Activated CD8-positive, alpha-beta T cell treated with anti-CD3 and anti-CD28 coated beads for 36 hours (primary cell): ENCODE results near the gene PTGES2. TPM values are rescaled to one million over a fixed set of nuclear protein-coding genes. Genes with fewer than 3 reads are reported as not detected.
"Not testable (repeated sequence)": the region's sequence is repeated elsewhere in the genome, so short reads cannot be mapped to it uniquely, and the experiment has no call there.

Source experiments
- ATAC-seq: fragments of 200-7000 bp; cut with Tn5 transposase; one replicate; pipeline ENCODE4 v1.10.0; 2021; ENCODE audit warnings: mild to moderate bottlenecking, moderate library complexity
- CTCF ChIA-PET: fragments of 350-600 bp; sonication (Branson Sonifier 250); formaldehyde crosslinking; loops from one replicate; lab custom pipeline; 2021; ENCODE audit warnings: antibody characterized with exemption; lab: Charles Lee
- POLR2A ChIA-PET: fragments of 350-600 bp; sonication (Branson Sonifier 250); formaldehyde crosslinking; loops from one replicate; lab custom pipeline; 2021; ENCODE audit warnings: antibody characterized with exemption; lab: Charles Lee
- DNase-seq: peaks from one replicate; pipeline ENCODE4 v3.0.0-alpha.2; 2020
- H3K27ac Mint-ChIP-seq: one replicate; pipeline ENCODE4 v1.8.0; 2021; ENCODE audit warnings: mild to moderate bottlenecking, mixed read lengths
- H3K27me3 Mint-ChIP-seq: one replicate; pipeline ENCODE4 v1.8.0; 2021; ENCODE audit warnings: mixed read lengths
- H3K36me3 Mint-ChIP-seq: one replicate; pipeline ENCODE4 v1.8.0; 2021; ENCODE audit warnings: low read depth, mixed read lengths
- H3K4me1 Mint-ChIP-seq: one replicate; pipeline ENCODE4 v1.8.0; 2021; ENCODE audit warnings: low read depth, mixed read lengths
- H3K4me3 Mint-ChIP-seq: one replicate; pipeline ENCODE4 v1.8.0; 2021; ENCODE audit warnings: mild to moderate bottlenecking, moderate library complexity, mixed read lengths
- H3K9me3 Mint-ChIP-seq: one replicate; pipeline ENCODE4 v1.8.0; 2021; ENCODE audit warnings: mixed read lengths
- intact Hi-C: fragments of 100-400 bp; cut with micrococcal nuclease; formaldehyde crosslinking; loops from one replicate; pipeline ENCODE4 v1.10.0; 2022
- total RNA-seq, 2 experiments: library from RNA; stranded (reverse); gene quantifications; one replicate each; pipeline ENCODE4 v1.2.3, GENCODE V29; 2021
- TF ChIP-seq, protein P1 (sequence below): fragments of 200-600 bp; IDR thresholded peaks from one replicate; pipeline ENCODE4 v1.8.0; 2022; ENCODE audit warnings: antibody characterized with exemption, mild to moderate bottlenecking

The PTGES2 gene
- total RNA-seq, 2 experiments from 2014 or later = 40.8 to 49.5 TPM

DNA sequence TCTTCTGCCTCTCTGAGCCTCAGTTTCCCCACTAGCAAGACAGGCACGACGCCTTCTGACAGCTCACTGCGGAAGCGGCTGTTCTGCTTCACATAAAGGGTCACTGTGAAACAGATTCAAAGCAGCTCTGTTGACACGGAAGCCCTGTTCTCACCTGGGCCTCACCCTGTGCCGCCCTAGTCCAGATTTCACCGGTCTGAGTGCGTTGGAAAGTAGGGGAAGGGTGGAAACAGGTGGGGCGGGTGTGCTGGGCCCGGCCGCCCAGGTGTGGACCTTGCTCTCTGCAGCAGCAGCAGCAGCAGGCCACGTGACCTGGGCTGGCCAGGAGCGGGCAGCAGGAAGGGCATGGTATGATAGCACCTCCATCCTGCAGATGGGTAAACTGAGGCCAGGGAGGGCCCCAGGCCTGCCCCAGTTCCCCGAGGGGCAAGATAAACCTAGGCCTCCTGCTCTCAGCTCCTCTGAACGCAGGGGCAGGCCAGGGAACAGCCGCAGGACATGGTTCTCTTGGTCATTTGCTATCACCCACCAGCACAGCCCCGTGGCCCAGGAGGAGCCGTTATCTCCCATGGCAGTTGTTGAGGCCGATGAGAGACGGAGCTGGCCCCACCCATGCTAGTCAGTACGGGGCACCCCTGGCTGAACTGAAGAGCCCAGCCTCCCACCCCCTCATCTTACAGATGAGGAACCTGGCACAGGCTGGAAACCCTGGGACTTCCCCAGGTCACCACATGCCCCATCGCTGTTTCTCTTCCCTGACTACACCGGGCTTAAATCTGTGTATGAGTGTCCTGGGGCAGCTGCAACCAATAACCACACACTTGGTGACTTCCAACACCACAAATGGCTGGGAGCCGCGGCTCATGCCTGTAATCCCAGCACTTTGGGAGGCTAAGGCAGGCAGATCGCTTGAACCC, 12.1 kb downstream of the PTGES2 start:
- Mint-ChIP-seq H3K27ac (no peak overlapping the region), H3K36me3 (peaks cover 13% of the 10 kb centered on the region), H3K27me3 (no peaks in the 10 kb centered on the region), H3K9me3 (no peaks in the 10 kb centered on the region), H3K4me1 (peaks cover 10% of the 10 kb centered on the region), H3K4me3 (no peak overlapping the region)
- POLR2A ChIA-PET = interaction anchor here (0.9 to 1.1 kb wide), 3 partner anchors 10 to 26 kb away, joined by 3 read pairs; no protein-coding TSS in a partner anchor
- TF ChIP-seq, protein P1, sequence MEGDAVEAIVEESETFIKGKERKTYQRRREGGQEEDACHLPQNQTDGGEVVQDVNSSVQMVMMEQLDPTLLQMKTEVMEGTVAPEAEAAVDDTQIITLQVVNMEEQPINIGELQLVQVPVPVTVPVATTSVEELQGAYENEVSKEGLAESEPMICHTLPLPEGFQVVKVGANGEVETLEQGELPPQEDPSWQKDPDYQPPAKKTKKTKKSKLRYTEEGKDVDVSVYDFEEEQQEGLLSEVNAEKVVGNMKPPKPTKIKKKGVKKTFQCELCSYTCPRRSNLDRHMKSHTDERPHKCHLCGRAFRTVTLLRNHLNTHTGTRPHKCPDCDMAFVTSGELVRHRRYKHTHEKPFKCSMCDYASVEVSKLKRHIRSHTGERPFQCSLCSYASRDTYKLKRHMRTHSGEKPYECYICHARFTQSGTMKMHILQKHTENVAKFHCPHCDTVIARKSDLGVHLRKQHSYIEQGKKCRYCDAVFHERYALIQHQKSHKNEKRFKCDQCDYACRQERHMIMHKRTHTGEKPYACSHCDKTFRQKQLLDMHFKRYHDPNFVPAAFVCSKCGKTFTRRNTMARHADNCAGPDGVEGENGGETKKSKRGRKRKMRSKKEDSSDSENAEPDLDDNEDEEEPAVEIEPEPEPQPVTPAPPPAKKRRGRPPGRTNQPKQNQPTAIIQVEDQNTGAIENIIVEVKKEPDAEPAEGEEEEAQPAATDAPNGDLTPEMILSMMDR = no peak
- DNase-seq (peak; percentile 51), ATAC-seq (peak; percentile 64)
- intact Hi-C loops = no loop called here
- CTCF ChIA-PET = interaction anchor here (0.6 to 3.3 kb wide), 9 partner anchors 13 to 194 kb away, joined by 3 to 94 read pairs (median 4); no protein-coding TSS in a partner anchor

GRCh38 chr9:128114326-128115186, 13.0 kb downstream of the PTGES2 start:
- Mint-ChIP-seq H3K27me3 (no peaks in the 10 kb centered on the region), H3K9me3 (no peaks in the 10 kb centered on the region), H3K4me3 (no peak overlapping the region), H3K4me1 (peaks cover 10% of the 10 kb centered on the region), H3K27ac (no peak overlapping the region), H3K36me3 (peaks cover 10% of the 10 kb centered on the region)
- POLR2A ChIA-PET = interaction anchor here (0.8 to 1.1 kb wide), 3 partner anchors 10 to 14 kb away, joined by 3 to 5 read pairs (median 3); no protein-coding TSS in a partner anchor
- TF ChIP-seq, protein P1 = no peak
- CTCF ChIA-PET = interaction anchor here (0.7 to 1.5 kb wide), 4 partner anchors 18 to 171 kb away, joined by 3 read pairs; no protein-coding TSS in a partner anchor
- no peak for DNase-seq
- intact Hi-C loops = no loop called here
- ATAC-seq = no peak

DNA sequence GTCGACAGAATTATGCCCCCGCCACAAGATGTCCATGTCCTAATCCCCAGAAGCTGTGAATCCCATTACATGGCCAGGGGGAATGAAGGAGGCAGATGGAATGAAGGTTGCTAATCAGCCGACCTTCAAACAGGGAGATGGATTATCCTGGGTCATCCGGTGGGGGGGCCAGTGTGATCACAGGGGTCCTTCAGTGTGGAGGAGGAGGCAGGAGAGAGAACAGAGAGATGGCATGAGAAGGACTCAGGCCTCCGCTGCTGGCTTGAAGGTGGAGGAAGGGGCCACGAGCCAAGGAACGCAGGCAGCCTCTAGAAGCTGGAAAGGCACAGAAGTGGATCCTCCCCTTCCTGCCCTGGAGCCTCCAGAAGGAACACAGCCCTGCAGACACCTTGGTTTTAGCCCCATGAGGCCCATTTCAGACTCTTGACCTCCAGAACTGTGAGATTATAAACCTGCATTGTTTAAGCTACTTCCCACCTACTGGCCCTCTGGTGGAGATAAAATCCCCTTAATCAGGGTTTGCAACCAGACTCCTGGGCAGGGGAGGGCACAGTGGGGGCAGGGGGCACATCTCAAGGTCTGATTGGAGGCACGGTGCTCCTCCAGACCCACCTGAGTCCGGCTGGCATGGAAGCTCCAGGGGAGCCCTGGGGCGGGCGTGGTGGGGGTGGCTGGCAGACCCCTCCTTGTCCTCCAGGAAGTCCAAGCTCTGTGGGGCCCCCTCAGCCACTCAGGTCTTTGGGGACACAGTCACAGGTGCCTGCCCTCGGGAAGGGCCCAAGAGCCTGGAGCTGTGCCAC, 13.8 kb downstream of the PTGES2 start:
- Mint-ChIP-seq H3K27ac (no peak overlapping the region), H3K27me3 (no peaks in the 10 kb centered on the region), H3K4me1 (peaks cover 10% of the 10 kb centered on the region), H3K36me3 (peaks cover 10% of the 10 kb centered on the region), H3K4me3 (no peak overlapping the region), H3K9me3 (no peaks in the 10 kb centered on the region)
- ChIA-PET POLR2A (interaction anchor here (0.8 to 1.1 kb wide), 3 partner anchors 9 to 14 kb away, joined by 3 to 5 read pairs (median 3); no protein-coding TSS in a partner anchor), CTCF (interaction anchor here (0.7 to 1.5 kb wide), 5 partner anchors 17 to 193 kb away, joined by 3 read pairs; no protein-coding TSS in a partner anchor)
- intact Hi-C loops = no loop called here
- DNase-seq (no peak), ATAC-seq (no peak)
- TF ChIP-seq, protein P1 = no peak

GRCh38 chr9:128111726-128112125, 15.8 kb downstream of the PTGES2 start:
- CTCF ChIA-PET, ATAC-seq, POLR2A ChIA-PET, H3K4me3 Mint-ChIP-seq, H3K27me3 Mint-ChIP-seq, DNase-seq, H3K4me1 Mint-ChIP-seq, H3K9me3 Mint-ChIP-seq, H3K27ac Mint-ChIP-seq, intact Hi-C loops: not testable (repeated sequence)
- H3K36me3 Mint-ChIP-seq = peaks cover 18% of the 10 kb centered on the region
